ENCODE measurements around the gene SEC24C.
"Not testable (repeated sequence)": the region's sequence is repeated elsewhere in the genome, so short reads cannot be mapped to it uniquely, and the experiment has no call there.

- TF ChIP-seq, protein P1, sequence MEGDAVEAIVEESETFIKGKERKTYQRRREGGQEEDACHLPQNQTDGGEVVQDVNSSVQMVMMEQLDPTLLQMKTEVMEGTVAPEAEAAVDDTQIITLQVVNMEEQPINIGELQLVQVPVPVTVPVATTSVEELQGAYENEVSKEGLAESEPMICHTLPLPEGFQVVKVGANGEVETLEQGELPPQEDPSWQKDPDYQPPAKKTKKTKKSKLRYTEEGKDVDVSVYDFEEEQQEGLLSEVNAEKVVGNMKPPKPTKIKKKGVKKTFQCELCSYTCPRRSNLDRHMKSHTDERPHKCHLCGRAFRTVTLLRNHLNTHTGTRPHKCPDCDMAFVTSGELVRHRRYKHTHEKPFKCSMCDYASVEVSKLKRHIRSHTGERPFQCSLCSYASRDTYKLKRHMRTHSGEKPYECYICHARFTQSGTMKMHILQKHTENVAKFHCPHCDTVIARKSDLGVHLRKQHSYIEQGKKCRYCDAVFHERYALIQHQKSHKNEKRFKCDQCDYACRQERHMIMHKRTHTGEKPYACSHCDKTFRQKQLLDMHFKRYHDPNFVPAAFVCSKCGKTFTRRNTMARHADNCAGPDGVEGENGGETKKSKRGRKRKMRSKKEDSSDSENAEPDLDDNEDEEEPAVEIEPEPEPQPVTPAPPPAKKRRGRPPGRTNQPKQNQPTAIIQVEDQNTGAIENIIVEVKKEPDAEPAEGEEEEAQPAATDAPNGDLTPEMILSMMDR (IDR thresholded peaks at IDR 0.05) = not testable (repeated sequence)
- TF ChIP-seq POLR2A (IDR thresholded peaks at IDR 0.05) = not testable (repeated sequence)
Measured at GRCh38 chr10:73795491-73795890, 51.3 kb downstream of the SEC24C start.
